Posterior vena cava (tissue), 2 donors: ENCODE results near the gene ATF1. TPM values are rescaled to one million over a fixed set of nuclear protein-coding genes. Genes with fewer than 3 reads are reported as not detected.
"Not testable (repeated sequence)": the region's sequence is repeated elsewhere in the genome, so short reads cannot be mapped to it uniquely, and the experiment has no call there.

Experiments used
- DNase-seq: peaks from one replicate; pipeline ENCODE4 v3.0.0-alpha.2; 2020; ENCODE audit warnings: low spot score
- intact Hi-C, 2 donors: fragments of 100-400 bp; cut with DNase I; formaldehyde crosslinking; loops; one replicate each; pipeline versions ENCODE4 v1.14.1 to v1.14.2; 2022 to 2023
- total RNA-seq, 2 donors: library from RNA; stranded (reverse); fragmentation: NEBNext Ultra II Directional; extraction: Animal tissue kit (Norgen Biotek cat#: 25700); gene quantifications; one replicate each; pipeline ENCODE4 v1.2.1, GENCODE V29; 2021
- donor health status: DM: yes; HTN: yes; CAD: no.
- donor health status: DM: yes; HTN: yes; CAD: no.

ATF1 gene
- total RNA-seq, 2 donors from 2014 or later: 24.2 to 25.9 TPM

DNA sequence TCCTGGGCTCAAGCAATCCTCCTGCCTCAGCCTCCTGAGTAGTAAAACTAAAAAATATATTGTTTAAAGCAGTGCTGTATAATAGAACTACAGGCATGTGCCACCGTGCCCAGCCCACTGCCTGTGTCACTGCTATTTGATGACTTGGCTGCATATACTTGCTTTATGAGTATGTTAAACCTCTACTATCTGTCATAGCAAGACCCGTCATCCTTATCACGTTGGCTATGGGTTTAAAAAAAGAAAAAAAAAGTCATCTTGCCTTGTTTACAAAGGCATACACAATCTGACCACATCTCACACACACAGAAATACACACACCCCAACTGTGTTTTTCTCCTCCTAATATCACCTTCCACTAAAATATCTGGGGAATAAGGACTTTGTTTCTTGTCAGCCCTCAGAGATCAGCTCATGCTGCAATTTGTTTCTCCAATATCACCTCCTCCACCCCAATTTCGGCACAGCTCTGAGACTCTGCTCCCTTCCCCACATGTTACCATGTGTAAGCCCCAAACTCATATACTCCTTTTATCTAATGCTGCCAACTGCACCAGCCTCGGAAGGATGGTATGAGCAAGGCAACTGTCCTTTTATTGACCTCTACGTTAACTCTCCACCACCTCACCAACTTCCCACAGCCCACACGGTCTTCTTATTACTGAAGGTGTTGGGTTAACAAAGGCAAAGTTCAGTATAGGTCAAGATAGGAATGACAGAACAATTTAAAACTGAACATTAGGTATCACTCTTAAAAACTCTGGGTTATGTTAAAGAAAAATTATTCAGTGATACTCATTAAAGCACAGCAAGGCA lies 78.0 kb downstream of the ATF1 start:
- DNase-seq: no peak
- intact Hi-C loops: no loop called here

GRCh38 chr12:50842637-50843493 lies 79.0 kb downstream of the ATF1 start, which contains the start of gene TMPRSS12:
Gene TMPRSS12, plus strand, starts transcription at chr12:50842926. Its CDS starts 39 bp downstream, at chr12:50842965.
- intact Hi-C loops: no loop called here
- DNase-seq: peak; percentile 83

DNA sequence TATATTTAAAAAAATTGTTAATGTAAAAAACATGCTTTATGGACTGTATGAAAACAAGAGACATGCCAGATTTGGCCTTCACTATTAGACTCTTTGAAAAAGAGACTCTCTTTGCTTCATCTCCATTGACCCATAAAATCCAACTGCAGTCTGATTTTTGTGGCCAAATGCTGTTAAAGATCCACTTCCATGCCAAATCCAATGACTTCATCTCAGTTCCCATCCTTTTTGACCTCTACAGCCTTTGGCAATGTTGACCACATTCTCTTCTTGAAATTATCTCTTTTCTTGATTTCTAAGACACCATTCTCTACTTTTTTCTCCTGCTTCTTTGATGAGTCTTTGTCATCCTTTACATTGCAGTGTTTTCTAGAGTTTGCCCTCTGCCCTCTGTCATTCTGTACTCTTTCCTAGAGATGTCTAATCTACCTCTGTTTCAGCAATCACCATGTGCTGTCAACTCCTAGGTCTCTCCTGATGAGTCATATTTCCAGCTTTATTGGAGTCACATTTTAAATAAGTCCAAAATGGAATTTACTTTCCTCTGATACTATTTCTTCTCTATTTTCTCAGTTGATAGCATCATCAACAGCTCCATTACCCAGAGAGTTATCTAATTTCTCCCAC lies 81.2 kb downstream of the ATF1 start:
- no peak for DNase-seq
- intact Hi-C loops: no loop called here

DNA sequence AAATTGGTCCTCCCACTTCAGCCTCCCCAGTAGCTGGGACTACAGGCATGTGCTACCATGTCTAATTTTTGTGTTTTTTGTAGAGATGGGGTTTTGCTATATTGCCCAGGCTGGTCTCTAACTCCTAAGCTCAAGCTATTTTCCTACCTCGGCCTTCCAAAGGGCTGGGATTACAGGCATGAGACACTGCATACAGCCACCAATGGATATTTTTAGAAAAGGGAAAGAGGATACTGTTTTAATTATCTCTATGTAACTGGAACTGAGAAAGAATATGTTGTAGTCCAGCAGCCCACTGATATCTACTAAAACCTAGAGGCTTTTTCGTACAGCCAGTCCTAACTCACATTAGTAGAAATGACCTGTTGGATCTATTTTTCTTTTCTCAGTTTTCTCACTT lies 85.1 kb downstream of the ATF1 start:
- DNase-seq: no peak
- intact Hi-C loops: no loop called here

GRCh38 chr12:50855218-50855617 lies 91.3 kb downstream of the ATF1 start:
- intact Hi-C loops, DNase-seq: not testable (repeated sequence)

- intact Hi-C loops: not testable (repeated sequence)
Measured at GRCh38 chr12:50855679-50856078, 91.8 kb downstream of the ATF1 start.

DNA sequence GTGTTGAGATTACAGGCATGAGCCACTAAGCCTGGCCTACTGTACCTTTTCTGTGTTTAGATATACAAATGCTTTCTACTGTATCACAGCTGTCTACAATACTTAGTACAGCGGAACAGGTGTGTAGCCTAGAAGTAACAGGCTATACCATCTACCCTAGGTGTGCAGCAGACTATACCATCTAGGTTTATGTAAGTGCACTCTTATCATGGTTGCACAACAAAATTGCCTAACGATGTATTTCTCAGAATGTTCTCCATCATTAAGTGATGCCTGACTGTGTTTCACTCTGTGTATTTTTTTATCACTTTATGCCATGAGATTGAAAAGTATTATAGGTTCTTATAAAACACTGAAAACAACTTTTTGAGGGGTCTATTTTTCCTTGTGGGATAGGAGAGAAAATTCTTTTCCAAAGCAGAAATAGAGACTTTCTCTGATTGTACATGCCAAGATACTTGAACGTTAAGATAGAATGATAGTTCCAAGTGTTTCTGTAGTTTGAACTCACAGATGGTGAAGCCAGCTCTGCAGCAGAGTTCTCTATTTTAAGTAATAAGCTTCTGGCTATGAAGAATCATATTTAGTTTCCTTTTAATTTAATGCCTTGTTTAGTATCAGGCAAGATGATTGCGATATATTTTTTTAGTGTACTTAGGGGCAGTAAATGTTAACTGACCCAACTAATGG lies 95.9 kb downstream of the ATF1 start:
- no peak for DNase-seq
- intact Hi-C loops: no loop called here

More at GRCh38 chr12:50855679-50856078, 91.8 kb downstream of the ATF1 start:
- not testable (repeated sequence) for DNase-seq

- DNase-seq: no peak
- intact Hi-C loops: no loop called here
Measured at GRCh38 chr12:50862316-50862715, 98.4 kb downstream of the ATF1 start.

GRCh38 chr12:50865266-50865665 lies 101.4 kb downstream of the ATF1 start:
- intact Hi-C loops: no loop called here
- DNase-seq: no peak

- not testable (repeated sequence) for DNase-seq
- intact Hi-C loops: loop anchor here in 1 of 2 donors (2.0 kb wide), 1 partner anchor 16 kb away; no protein-coding TSS in a partner anchor
Measured at GRCh38 chr12:50868881-50869280, 105.0 kb downstream of the ATF1 start.

Other genes starting within 250 kb of the ATF1 start
- gene TMPRSS12, start 78.8 kb downstream of the ATF1 start, total RNA-seq: not detected
- gene HIGD1C, start 188.4 kb downstream of the ATF1 start, total RNA-seq: not detected